Right lobe of liver (tissue), 6 donors: ENCODE data around the gene ANKRD53. TPM values are rescaled to one million over a fixed set of nuclear protein-coding genes. Genes with fewer than 3 reads are reported as not detected.

Experiments
- ATAC-seq, 4 donors: fragments of 200-7000 bp; cut with Tn5 transposase; one replicate each; pipeline ENCODE4 v1.9.1; 2020; ENCODE audit warnings: mild to moderate bottlenecking in 4 of 4, moderate library complexity in 4 of 4
- DNase-seq, 3 donors: peaks; one replicate each; pipeline ENCODE4 v3.0.0-alpha.2; 2020
- H3K27ac ChIP-seq, 3 donors: fragments of 200-600 bp; one replicate each; pipeline ENCODE4 v1.8.0; 2022
- H3K27me3 ChIP-seq, 2 donors: fragments of 200-600 bp; one replicate each; pipeline ENCODE4 v1.8.0; 2022
- H3K36me3 ChIP-seq, 4 donors: fragments of 200-600 bp; sonication (generic) in 1 of 4; one replicate each; pipeline versions ENCODE4 v1.5.1 to v1.8.0; 2017 to 2022; ENCODE audit warnings: control low read depth in 1 of 4
- H3K4me1 ChIP-seq, 4 donors: fragments of 200-600 bp; sonication (generic) in 1 of 4; one replicate each; pipeline versions ENCODE4 v1.5.1 to v1.8.0; 2017 to 2022; ENCODE audit warnings: control low read depth in 1 of 4
- H3K4me3 ChIP-seq, 3 donors: fragments of 200-600 bp; one replicate each; pipeline ENCODE4 v1.8.0; 2022
- H3K9me3 ChIP-seq, 4 donors: fragments of 200-600 bp; sonication (generic) in 1 of 4; one replicate each; pipeline versions ENCODE4 v1.5.1 to v1.8.0; 2017 to 2022; ENCODE audit warnings: control low read depth in 1 of 4
- POLR2A ChIP-seq: fragments of 450-650 bp; IDR thresholded peaks from one replicate; pipeline ENCODE4 v1.6.1; 2017; ENCODE audit warnings: antibody characterized with exemption, mild to moderate bottlenecking
- WGBS: methylation state at CpG from one replicate; pipeline ENCODE4 v1.1.6; 2018; ENCODE audit warnings: low coverage, low lambda C conversion rate; ENCODE audit not compliant: insufficient coverage; ENCODE audit errors: missing lambda C conversion rate; 5-methylcytosine and 5-hydroxymethylcytosine counted together
- intact Hi-C, 2 donors: fragments of 100-400 bp; cut with DNase I; formaldehyde crosslinking; loops; one replicate each; pipeline versions ENCODE4 v1.11.2 to v1.14.1; 2022
- total RNA-seq, 6 experiments: library from RNA; depleted of rRNA in 2 of 6; stranded (reverse); fragments of >200 nt in 2 of 6; fragmentation: NEBNext Ultra II Directional in 3 of 6; extraction: Animal tissue kit (Norgen Biotek cat#: 25700) in 3 of 6; gene quantifications; one replicate each; pipeline versions ENCODE4 v1.1.0 to v1.2.4, GENCODE V29; 2016 to 2023
- TF ChIP-seq, protein P1 (sequence below), 4 donors: fragments of 200-600 bp in 3 of 4; fragments of 450-650 bp in 1 of 4; IDR thresholded peaks; one replicate each; pipeline versions ENCODE4 v1.5.1 to v1.8.0; 2016 to 2022; ENCODE audit warnings: antibody characterized with exemption in 4 of 4, mild to moderate bottlenecking in 2 of 4
- donor health status: DM: no; HTN: yes; CAD: no.
- donor health status: DM: no; HTN: no; CAD: no.
- donor health status: DM: no; HTN: no; CAD: no.
- donor health status: DM: no; HTN: yes; CAD: no.
- donor health status: DM: no; HTN: yes; CAD: no.

Gene ANKRD53
- total RNA-seq, 6 experiments from 2014 or later: 0.25 to 0.93 (median 0.50) TPM; not detected in 1

DNA sequence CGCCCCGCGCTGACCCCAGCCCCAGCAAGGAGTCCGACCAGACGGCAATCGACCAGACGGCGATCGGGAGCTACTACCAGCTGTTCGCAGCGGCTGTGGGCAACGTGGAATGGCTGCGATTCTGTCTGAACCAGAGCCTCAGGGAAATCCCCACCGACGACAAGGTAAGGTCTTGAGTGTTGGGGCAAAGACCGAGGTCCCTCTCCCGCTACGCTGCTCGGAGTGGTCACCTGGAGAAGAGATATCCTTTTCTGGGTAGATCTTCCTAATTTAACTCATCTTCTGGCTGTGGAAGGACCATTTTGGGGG is 704 bp downstream of the ANKRD53 start:
- H3K27me3 ChIP-seq: no peaks in the 10 kb centered on the region
- no peak for DNase-seq
- no peaks in the 10 kb centered on the region for H3K9me3 ChIP-seq
- ATAC-seq: no peak
- peak overlapping the region; percentile 48 to 61 (median 57) for H3K4me3 ChIP-seq
- 82% methylated on average over 4 of the region's 19 CpGs for WGBS
- H3K4me1 ChIP-seq: peaks cover 0 to 11% (median 5%) of the 10 kb centered on the region in 4 donors
- peak overlapping the region in 1 of 3 donors; percentile 7 for H3K27ac ChIP-seq
- H3K36me3 ChIP-seq: no peaks in the 10 kb centered on the region
- intact Hi-C loops: no loop called here
- TF ChIP-seq, protein P1, sequence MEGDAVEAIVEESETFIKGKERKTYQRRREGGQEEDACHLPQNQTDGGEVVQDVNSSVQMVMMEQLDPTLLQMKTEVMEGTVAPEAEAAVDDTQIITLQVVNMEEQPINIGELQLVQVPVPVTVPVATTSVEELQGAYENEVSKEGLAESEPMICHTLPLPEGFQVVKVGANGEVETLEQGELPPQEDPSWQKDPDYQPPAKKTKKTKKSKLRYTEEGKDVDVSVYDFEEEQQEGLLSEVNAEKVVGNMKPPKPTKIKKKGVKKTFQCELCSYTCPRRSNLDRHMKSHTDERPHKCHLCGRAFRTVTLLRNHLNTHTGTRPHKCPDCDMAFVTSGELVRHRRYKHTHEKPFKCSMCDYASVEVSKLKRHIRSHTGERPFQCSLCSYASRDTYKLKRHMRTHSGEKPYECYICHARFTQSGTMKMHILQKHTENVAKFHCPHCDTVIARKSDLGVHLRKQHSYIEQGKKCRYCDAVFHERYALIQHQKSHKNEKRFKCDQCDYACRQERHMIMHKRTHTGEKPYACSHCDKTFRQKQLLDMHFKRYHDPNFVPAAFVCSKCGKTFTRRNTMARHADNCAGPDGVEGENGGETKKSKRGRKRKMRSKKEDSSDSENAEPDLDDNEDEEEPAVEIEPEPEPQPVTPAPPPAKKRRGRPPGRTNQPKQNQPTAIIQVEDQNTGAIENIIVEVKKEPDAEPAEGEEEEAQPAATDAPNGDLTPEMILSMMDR (IDR thresholded peaks at IDR 0.05): no peak
- TF ChIP-seq POLR2A: no peak

DNA sequence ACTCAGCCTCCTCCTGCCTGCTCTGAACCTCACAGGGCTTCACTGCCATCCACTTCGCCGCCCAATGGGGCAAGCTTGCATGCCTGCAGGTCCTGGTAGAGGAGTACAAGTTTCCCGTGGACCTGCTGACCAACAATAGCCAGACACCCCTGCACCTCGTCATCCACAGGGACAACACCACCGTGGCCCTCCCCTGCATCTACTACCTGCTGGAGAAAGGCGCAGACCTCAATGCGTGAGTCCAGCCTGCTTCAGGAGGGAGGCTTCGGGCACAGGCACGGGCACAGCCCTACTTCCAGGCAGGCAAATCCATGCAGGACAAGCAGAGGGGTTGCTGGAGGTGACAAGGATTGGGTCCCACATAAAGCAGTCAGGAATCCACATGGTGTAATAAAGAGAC is 1.2 kb downstream of the ANKRD53 start:
- ATAC-seq (no peak), DNase-seq (peak in 1 of 3 donors; percentile 37)
- WGBS: 90% methylated on average over 2 of the region's 9 CpGs
- no peak for TF ChIP-seq POLR2A
- TF ChIP-seq, protein P1 (IDR thresholded peaks at IDR 0.05): no peak
- Histone ChIP-seq H3K4me1 (peaks cover 0 to 11% (median 5%) of the 10 kb centered on the region in 4 donors), H3K36me3 (no peaks in the 10 kb centered on the region), H3K9me3 (no peaks in the 10 kb centered on the region), H3K4me3 (no peak overlapping the region), H3K27ac (no peak overlapping the region), H3K27me3 (no peaks in the 10 kb centered on the region)
- intact Hi-C loops: no loop called here

DNA sequence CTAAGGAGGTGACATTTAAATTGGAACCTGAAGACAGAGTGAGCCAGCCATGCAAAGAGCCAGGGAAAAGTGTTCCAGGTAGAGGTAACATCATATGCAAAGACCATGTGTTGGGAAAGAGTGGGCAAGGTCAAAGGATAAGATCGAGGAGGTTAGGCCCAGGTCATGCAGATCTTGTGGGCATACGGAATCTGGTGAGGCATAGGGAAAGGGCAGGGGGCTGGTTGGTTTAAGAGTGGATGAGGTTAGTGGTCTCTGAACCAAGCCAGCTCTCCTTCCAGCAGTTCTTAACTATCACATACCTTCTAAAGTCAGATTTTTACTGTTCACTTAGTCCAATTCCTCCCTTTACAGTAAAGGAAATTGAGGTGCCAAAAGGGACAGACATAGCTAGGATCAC is 3.0 kb downstream of the ANKRD53 start:
- no peaks in the 10 kb centered on the region for H3K9me3 ChIP-seq
- peaks cover 0 to 11% (median 5%) of the 10 kb centered on the region in 4 donors for H3K4me1 ChIP-seq
- WGBS: 33% methylated on average over 2 of the region's 2 CpGs
- intact Hi-C loops: no loop called here
- no peaks in the 10 kb centered on the region for H3K27me3 ChIP-seq
- H3K4me3 ChIP-seq: no peak overlapping the region
- TF ChIP-seq, protein P1 (IDR thresholded peaks at IDR 0.05): no peak
- no peak for TF ChIP-seq POLR2A
- H3K36me3 ChIP-seq: peaks cover 0 to 4% (median 0%) of the 10 kb centered on the region in 4 donors
- no peak overlapping the region for H3K27ac ChIP-seq
- no peak for ATAC-seq
- DNase-seq: peak in 1 of 3 donors; percentile 38

DNA sequence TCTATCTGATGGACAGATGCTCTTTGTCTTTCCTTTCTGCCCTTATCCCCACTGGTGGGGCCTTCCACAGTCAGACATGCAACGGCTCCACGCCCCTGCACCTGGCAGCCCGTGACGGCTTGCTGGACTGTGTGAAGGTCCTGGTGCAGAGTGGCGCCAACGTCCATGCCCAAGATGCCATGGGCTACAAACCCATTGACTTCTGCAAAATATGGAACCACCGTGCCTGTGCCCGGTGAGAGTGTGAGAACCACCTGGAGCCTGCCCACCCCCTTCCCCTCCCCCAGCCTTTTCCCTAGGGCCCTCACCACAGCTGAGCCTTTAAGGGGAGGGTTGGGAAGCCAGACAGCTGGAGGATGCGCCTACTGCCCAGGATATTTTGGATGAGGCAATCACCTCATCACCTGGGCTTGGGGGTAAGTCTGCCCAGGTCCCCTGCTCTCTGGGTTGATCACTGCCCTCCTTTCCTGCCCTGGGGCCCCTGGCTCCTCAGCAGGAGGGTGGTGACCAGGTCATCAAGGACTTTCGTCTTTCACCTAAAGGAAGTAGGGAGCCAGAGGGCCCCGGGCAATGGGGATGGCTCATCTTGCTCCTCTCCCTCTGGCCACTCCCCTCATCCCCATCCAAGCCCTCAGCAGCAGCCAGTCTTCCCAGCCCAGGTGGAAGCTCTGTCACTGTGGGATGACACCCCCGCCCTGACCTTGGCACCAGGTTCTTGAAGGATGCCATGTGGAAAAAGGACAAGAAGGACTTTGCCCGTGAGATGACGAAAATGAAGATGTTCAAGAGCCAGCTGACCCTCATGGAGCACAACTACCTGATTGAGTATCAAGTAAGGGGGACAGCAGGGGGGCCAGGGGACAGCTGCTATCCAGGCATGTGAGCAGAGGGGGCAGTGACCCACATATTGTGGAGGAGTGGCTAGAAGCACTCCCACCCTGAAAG is 3.7 kb downstream of the ANKRD53 start:
- H3K27me3 ChIP-seq: no peaks in the 10 kb centered on the region
- no peak overlapping the region for H3K4me3 ChIP-seq
- peaks cover 0 to 7% (median 0%) of the 10 kb centered on the region in 4 donors for H3K36me3 ChIP-seq
- H3K27ac ChIP-seq: no peak overlapping the region
- no peak for TF ChIP-seq POLR2A
- TF ChIP-seq, protein P1 (IDR thresholded peaks at IDR 0.05): no peak
- H3K4me1 ChIP-seq: peaks cover 0 to 11% (median 5%) of the 10 kb centered on the region in 4 donors
- no peak for ATAC-seq
- DNase-seq: peak in 1 of 3 donors; percentile 39
- WGBS: 96% methylated on average over 9 of the region's 14 CpGs
- intact Hi-C loops: no loop called here
- H3K9me3 ChIP-seq: no peaks in the 10 kb centered on the region
